Measurements from ENCODE around the gene NBDY.
"Not testable (repeated sequence)": the region's sequence is repeated elsewhere in the genome, so short reads cannot be mapped to it uniquely, and the experiment has no call there.

NBDY gene

DNA sequence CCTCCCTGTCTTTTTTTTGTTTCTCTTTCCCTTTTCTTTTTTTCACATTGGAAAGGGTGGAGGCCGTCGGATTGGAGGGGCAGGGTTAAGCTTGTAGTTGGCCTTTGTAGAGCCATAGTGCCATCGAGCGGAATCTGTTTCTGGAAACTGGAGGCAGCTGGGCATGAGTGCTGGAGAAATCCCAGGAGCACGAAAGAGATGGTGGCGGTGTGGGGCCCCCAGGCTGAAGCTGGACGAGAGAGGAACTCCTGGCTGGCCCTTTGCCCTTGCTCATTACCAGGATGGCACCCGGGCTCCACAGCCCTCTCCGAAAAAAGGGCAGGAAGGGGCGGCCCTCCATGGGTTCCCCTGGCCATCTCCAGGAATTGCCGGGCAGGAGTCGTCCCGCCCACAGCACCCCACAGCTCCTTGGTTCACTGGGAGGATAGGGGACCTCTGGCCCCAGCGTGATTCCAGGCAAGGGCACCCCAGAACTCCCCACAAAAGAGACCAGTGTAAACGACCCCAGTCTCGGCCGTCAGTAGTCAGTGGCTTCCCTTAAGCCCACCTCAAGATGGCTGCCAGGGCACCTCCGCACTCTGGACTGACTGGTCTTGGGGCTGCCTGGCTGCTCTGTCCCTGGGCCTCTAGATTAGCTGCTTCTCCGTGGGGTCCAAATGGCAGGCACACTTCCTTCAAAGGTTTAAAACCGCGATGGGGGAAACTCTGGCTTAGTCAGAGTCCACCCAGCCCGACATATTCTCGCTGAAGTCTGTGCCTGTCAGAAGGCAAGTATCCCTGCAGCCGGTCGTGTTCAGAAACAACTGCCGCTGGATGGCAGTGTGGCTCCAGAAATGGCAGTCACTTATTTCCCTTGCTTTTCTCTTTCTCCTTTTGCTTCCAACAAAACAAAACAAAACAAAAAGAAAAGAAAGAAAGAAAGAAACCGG, 74.1 kb downstream of the NBDY start:
- DNase-seq (ENCODE audit: low spot score in 2 of 2): no peak
- Mint-ChIP-seq H3K4me3 (no peak overlapping the region), H3K36me3 (ENCODE audit: insufficient read depth) (peaks cover 2% of the 10 kb centered on the region), H3K9me3 (no peaks in the 10 kb centered on the region), H3K27me3 (no peaks in the 10 kb centered on the region), H3K27ac (ENCODE audit: low read depth) (no peak overlapping the region), H3K4me1 (peaks cover 42% of the 10 kb centered on the region)
- no peak for ATAC-seq (replicated peaks; ENCODE audit: extremely low read depth, poor library complexity, severe bottlenecking)

DNA sequence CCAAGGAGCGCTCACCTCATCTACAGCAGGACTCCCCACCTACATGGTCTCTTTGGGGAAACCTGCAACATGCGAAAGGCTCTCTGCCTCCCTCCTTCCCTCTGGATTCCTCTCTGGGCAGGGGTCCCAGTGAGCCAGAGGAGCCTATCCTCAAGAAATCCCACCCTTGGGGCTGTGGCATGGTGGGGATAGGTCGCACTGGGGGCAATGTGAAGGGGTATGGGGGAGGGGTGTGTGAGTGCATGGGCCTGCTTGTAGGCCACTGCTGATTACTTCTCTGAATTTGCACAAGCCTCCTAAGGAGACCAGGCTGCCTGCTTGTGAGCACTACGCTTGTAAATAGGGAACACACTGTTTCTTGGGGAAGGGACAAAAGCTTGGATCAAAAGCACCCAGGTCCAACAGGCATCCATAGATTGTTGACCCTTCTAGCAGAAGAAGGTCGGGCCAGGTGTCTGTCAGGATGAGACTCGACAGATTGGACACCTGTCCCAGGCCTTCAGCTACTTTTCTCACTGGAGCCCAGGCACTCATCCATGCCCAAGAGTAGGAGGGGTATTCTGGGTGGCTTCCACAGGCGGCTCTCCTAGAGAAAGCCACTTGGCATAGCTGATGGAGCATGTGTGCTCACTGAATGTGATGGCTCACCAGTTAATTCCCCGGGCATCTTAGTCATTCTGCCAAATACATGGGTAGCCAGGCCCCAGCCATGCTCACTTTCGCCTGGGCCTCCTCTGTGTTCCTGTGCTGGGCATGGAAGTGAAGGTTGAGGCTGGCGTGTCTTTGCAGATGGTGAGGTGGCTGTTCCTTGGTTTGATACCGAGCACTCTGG, 75.0 kb downstream of the NBDY start:
- Mint-ChIP-seq H3K36me3 (ENCODE audit: insufficient read depth) (peaks cover 2% of the 10 kb centered on the region), H3K27me3 (no peaks in the 10 kb centered on the region), H3K4me1 (peaks cover 48% of the 10 kb centered on the region), H3K27ac (ENCODE audit: low read depth) (no peak overlapping the region), H3K9me3 (no peaks in the 10 kb centered on the region), H3K4me3 (no peak overlapping the region)
- ATAC-seq (replicated peaks; ENCODE audit: extremely low read depth, poor library complexity, severe bottlenecking) (no peak), DNase-seq (ENCODE audit: low spot score in 2 of 2) (no peak)

DNA sequence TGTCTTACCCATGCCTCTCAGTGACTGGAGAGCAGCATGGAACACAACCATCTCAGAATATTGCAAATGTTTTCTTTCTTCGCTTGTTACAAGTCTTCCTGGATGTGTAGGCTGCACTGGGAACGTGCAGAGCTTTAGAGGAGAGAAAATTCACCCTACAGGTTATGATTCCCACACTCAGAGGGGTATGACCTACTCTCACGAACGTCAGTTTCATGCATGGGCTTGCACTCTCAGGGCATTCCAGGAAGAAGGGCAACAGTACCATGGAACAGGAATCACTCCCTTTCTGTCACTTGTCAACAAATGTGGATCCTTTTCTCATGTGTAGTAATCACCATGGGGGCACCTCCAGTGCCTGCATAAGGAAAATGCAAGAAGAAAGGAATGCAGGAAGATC, 75.8 kb downstream of the NBDY start:
- Mint-ChIP-seq H3K36me3 (ENCODE audit: insufficient read depth) (peaks cover 2% of the 10 kb centered on the region), H3K27ac (ENCODE audit: low read depth) (no peak overlapping the region), H3K4me1 (peaks cover 49% of the 10 kb centered on the region), H3K4me3 (no peak overlapping the region), H3K27me3 (no peaks in the 10 kb centered on the region), H3K9me3 (no peaks in the 10 kb centered on the region)
- DNase-seq (ENCODE audit: low spot score in 2 of 2) (no peak), ATAC-seq (replicated peaks; ENCODE audit: extremely low read depth, poor library complexity, severe bottlenecking) (no peak)

DNA sequence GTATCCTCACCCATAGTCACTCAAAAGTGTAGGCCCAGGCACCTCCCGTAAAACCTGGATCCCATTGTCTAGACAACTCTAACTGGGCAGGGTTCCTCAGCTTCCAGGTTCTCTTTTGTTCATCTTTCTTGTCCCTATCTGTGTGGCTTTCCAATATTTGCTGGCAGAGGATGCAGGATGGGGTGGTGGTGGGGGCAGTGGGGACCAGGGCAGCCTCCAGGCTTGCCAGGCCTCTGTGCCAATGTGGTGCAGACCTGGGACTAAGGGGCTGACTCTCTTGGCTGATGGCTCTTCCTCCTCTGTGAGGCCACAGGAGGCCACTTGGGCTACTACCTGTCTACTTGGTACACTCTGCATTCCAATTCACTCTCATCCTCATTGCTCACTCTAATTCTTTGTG, 76.4 kb downstream of the NBDY start:
- Mint-ChIP-seq H3K4me1 (peaks cover 50% of the 10 kb centered on the region), H3K9me3 (no peaks in the 10 kb centered on the region), H3K4me3 (no peak overlapping the region), H3K27ac (ENCODE audit: low read depth) (no peak overlapping the region), H3K27me3 (no peaks in the 10 kb centered on the region), H3K36me3 (ENCODE audit: insufficient read depth) (peaks cover 2% of the 10 kb centered on the region)
- DNase-seq (ENCODE audit: low spot score in 2 of 2) (no peak), ATAC-seq (replicated peaks; ENCODE audit: extremely low read depth, poor library complexity, severe bottlenecking) (no peak)

DNA sequence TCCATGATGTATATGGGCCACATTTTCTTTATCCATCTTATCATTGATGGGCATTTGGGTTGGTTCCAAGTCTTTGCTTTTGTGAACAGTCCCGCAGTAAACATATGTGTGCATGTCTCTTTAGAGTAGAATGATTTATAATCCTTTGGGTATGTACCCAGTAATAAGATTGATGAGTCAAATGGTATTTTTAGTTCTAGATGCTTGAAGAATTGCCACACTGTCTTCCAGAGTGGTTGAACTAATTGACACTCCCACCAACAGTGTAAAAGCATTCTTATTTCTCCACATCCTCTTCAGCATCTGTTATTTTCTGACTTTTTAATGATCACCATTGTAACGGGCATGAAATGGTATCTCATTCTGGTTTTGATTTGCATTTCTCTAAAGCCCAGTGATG, 77.1 kb downstream of the NBDY start:
- peaks cover 45% of the 10 kb centered on the region for H3K4me1 Mint-ChIP-seq
- not testable (repeated sequence) for DNase-seq (ENCODE audit: low spot score in 2 of 2); ATAC-seq (replicated peaks; ENCODE audit: extremely low read depth, poor library complexity, severe bottlenecking); H3K4me3 Mint-ChIP-seq; H3K9me3 Mint-ChIP-seq; H3K27me3 Mint-ChIP-seq; H3K36me3 Mint-ChIP-seq (ENCODE audit: insufficient read depth); H3K27ac Mint-ChIP-seq (ENCODE audit: low read depth)

DNA sequence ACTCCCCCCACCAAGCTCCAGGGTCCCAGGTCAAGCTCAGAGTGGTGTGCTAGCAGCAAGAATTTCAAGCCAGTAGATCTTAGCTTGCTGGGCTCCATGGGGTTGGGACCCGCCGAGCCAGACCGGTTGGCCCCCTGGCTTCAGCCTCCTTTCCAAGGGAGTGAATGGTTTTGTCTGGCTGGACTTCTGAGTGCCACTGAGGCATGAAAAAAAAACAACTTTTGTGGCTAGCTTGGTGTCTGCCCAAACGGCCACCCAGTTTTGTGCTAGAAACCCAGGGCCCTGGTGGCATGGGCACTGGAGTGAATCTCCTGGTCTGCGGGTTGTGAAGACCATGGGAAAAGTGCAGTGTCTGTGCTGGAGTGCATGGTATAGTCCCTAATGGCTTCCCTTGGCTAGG, 82.6 kb downstream of the NBDY start:
- H3K36me3 Mint-ChIP-seq (ENCODE audit: insufficient read depth): peaks cover 8% of the 10 kb centered on the region
- H3K27me3 Mint-ChIP-seq: no peaks in the 10 kb centered on the region
- H3K27ac Mint-ChIP-seq (ENCODE audit: low read depth): no peak overlapping the region
- no peak overlapping the region for H3K4me3 Mint-ChIP-seq
- H3K4me1 Mint-ChIP-seq: peaks cover 56% of the 10 kb centered on the region
- no peaks in the 10 kb centered on the region for H3K9me3 Mint-ChIP-seq
- ATAC-seq (replicated peaks; ENCODE audit: extremely low read depth, poor library complexity, severe bottlenecking) (no peak), DNase-seq (ENCODE audit: low spot score in 2 of 2) (no peak)

DNA sequence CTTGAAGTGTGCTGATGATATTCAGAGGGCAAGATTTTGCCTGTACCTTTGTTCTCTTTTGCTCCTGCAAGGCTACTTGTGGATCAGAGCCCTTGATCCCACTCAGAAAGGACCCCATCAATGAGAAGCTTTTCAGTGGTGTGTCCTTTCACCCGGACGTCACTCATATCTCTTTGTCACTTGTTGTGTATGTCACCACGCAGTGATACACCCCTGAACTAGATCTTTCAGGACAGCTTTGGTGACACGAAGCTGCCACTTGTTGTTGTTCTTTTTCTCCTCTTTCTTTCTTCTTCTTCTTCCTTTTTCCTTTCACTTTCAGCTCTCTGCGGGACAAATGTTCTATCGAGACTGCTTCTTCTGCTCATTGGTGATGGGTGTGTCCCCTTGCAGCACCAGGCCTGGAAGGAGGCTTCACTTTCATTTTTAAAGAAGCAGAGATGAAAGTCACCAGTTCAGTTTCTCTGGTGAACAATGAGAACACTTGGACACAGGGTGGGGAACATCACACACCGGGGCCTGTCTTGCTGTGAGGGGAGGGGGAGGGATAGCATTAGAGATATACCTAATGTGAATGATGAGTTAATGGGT, 83.6 kb downstream of the NBDY start:
- Mint-ChIP-seq H3K4me3 (peak overlapping the region; percentile 72), H3K36me3 (ENCODE audit: insufficient read depth) (peaks cover 8% of the 10 kb centered on the region), H3K27ac (ENCODE audit: low read depth) (peak overlapping the region; percentile 93), H3K9me3 (no peaks in the 10 kb centered on the region), H3K27me3 (no peaks in the 10 kb centered on the region), H3K4me1 (peaks cover 46% of the 10 kb centered on the region)
- DNase-seq (ENCODE audit: low spot score in 2 of 2) (peak in 1 of 2 donors; percentile 22), ATAC-seq (replicated peaks; ENCODE audit: extremely low read depth, poor library complexity, severe bottlenecking) (peak; percentile 61)

DNA sequence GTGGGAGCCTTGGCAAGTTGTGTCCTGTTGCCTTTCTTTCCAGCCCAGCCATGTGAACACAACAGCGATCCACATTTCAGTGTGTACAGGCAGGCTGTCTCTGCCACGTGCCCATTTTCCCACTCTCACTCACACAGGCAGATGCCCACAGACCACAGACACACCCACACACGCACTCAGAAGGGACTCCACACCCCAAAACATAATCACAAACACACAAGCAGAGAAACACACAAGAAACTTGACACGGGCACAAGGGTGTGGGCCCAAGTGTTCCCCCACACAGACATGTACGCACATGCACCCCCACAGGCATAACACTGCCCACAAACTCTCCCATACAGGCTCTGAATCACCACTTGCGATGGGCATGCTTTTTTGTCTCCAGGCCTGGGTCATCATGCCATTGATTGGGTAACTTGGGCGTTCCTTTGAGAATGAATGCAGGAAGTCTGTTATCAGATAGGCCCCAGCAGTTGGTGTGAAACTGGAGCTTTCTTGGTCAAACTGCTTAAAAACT, 84.3 kb downstream of the NBDY start:
- Mint-ChIP-seq H3K9me3 (no peaks in the 10 kb centered on the region), H3K4me1 (peaks cover 45% of the 10 kb centered on the region), H3K4me3 (peak overlapping the region; percentile 72), H3K27me3 (no peaks in the 10 kb centered on the region), H3K27ac (ENCODE audit: low read depth) (peak overlapping the region; percentile 93), H3K36me3 (ENCODE audit: insufficient read depth) (peaks cover 8% of the 10 kb centered on the region)
- DNase-seq (ENCODE audit: low spot score in 2 of 2) (peak; percentile 22 to 58), ATAC-seq (replicated peaks; ENCODE audit: extremely low read depth, poor library complexity, severe bottlenecking) (peak; percentile 83)

DNA sequence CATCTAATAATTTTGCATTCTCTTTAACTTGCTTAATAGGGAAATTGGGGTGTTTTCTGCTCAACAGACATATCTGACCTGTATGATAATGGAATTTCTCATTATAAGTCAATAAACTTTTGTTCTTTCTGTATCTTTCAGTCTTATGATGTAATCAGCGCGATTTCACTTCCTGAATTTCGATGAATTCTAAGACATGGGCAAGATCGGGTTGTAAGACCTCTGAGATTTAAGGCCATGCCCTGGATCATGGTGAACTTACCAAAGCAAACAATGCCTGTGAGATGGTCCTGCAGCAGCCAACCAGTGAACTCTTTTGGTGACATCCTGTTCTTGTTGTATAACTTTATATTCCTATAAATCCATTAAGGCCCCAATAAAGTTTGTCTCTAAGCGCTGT, 88.1 kb downstream of the NBDY start:
- Mint-ChIP-seq H3K4me1 (peaks cover 23% of the 10 kb centered on the region), H3K27me3 (no peaks in the 10 kb centered on the region), H3K27ac (ENCODE audit: low read depth) (no peak overlapping the region), H3K9me3 (no peaks in the 10 kb centered on the region), H3K36me3 (ENCODE audit: insufficient read depth) (peaks cover 9% of the 10 kb centered on the region), H3K4me3 (no peak overlapping the region)
- DNase-seq (ENCODE audit: low spot score in 2 of 2) (no peak), ATAC-seq (replicated peaks; ENCODE audit: extremely low read depth, poor library complexity, severe bottlenecking) (no peak)

DNA sequence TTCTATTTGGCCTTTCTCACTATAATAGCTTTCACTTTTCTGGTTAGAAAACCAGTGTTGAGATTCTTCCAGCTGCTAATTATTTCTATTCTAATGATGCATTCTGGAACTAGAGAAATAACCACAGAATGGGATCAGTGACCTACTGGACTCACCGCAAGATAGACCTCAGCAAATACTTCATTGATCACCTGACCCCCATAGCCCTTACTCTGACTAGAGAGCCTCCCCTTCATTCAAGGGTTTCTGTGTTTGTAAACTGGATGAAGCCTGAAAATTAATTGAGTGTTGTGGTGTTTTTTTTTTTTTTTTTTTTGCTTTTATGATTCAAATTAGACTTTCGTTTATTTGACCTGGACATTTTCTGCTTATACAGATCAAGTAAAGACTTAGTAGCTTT, 97.0 kb downstream of the NBDY start:
- ATAC-seq (replicated peaks; ENCODE audit: extremely low read depth, poor library complexity, severe bottlenecking) (no peak), DNase-seq (ENCODE audit: low spot score in 2 of 2) (no peak)
- peaks cover 2% of the 10 kb centered on the region for H3K36me3 Mint-ChIP-seq (ENCODE audit: insufficient read depth)
- H3K27me3 Mint-ChIP-seq: no peaks in the 10 kb centered on the region
- H3K4me1 Mint-ChIP-seq: no peaks in the 10 kb centered on the region
- no peak overlapping the region for H3K4me3 Mint-ChIP-seq
- no peaks in the 10 kb centered on the region for H3K9me3 Mint-ChIP-seq
- no peak overlapping the region for H3K27ac Mint-ChIP-seq (ENCODE audit: low read depth)

DNA sequence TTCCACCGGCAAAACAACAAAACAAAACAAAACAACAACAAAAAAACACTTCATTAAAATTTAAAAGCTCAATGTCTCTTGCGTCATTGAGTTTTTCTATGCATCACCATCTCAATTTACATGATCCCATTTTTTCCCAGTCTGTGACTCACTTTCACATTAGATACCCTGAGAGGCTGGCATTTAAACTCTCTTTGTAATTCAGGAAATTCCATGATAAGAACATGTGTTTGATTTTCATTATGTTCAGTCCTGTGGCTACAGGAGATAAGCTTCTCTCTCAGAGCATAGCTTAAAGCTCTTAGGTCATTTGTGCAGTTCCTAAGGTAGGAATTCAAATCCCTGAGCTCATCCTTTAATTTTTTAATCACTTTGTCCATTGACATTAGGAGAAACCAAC, 104.6 kb downstream of the NBDY start:
- DNase-seq (ENCODE audit: low spot score in 2 of 2): no peak
- H3K9me3 Mint-ChIP-seq: no peaks in the 10 kb centered on the region
- no peaks in the 10 kb centered on the region for H3K36me3 Mint-ChIP-seq (ENCODE audit: insufficient read depth)
- H3K27ac Mint-ChIP-seq (ENCODE audit: low read depth): no peak overlapping the region
- no peaks in the 10 kb centered on the region for H3K4me1 Mint-ChIP-seq
- no peak overlapping the region for H3K4me3 Mint-ChIP-seq
- H3K27me3 Mint-ChIP-seq: no peaks in the 10 kb centered on the region
- no peak for ATAC-seq (replicated peaks; ENCODE audit: extremely low read depth, poor library complexity, severe bottlenecking)

DNA sequence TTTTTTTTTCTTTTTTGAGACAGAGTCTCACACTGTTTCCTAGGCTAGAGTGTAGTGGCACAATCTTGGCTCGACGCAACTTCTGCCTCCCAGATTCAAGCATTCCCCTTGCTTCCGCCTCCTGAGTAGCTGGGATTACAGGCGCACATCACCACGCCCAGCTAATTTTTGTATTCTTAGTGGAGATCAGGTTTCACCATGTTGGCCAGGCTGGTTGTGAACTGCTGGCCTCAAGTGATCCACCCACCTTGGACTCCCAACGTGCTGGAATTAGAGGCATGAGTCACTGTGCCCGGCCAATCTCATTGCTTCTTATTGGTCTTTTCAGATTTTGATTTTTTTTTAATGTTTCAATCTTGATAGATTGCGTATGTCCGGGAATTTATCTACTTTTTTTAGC, 124.4 kb downstream of the NBDY start:
- no peak for DNase-seq (ENCODE audit: low spot score in 2 of 2)
- H3K27ac Mint-ChIP-seq (ENCODE audit: low read depth): peak overlapping the region; percentile 22
- no peak for ATAC-seq (replicated peaks; ENCODE audit: extremely low read depth, poor library complexity, severe bottlenecking)
- no peaks in the 10 kb centered on the region for H3K4me1 Mint-ChIP-seq
- H3K9me3 Mint-ChIP-seq: no peaks in the 10 kb centered on the region
- H3K27me3 Mint-ChIP-seq: no peaks in the 10 kb centered on the region
- H3K36me3 Mint-ChIP-seq (ENCODE audit: insufficient read depth): no peaks in the 10 kb centered on the region
- H3K4me3 Mint-ChIP-seq: no peak overlapping the region

Data from central memory CD8-positive, alpha-beta T cell (primary cell).